ENCODE results near the gene PCDHGA1.
"Not testable (repeated sequence)": the region's sequence is repeated elsewhere in the genome, so short reads cannot be mapped to it uniquely, and the experiment has no call there.

The PCDHGA1 gene

DNA sequence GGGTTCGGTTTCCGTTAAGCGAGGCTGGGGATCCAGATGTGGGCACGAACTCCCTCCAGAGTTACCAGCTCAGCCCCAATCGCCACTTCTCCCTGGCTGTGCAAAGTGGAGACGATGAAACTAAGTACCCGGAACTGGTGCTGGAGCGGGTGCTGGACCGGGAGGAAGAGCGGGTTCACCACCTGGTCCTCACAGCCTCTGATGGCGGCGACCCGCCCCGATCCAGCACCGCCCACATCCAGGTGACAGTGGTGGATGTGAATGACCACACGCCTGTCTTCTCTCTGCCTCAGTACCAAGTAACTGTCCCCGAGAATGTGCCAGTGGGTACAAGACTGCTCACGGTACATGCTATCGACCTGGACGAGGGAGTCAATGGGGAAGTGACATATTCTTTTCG, 53.0 kb downstream of the PCDHGA1 start:
- no peak for DNase-seq

DNA sequence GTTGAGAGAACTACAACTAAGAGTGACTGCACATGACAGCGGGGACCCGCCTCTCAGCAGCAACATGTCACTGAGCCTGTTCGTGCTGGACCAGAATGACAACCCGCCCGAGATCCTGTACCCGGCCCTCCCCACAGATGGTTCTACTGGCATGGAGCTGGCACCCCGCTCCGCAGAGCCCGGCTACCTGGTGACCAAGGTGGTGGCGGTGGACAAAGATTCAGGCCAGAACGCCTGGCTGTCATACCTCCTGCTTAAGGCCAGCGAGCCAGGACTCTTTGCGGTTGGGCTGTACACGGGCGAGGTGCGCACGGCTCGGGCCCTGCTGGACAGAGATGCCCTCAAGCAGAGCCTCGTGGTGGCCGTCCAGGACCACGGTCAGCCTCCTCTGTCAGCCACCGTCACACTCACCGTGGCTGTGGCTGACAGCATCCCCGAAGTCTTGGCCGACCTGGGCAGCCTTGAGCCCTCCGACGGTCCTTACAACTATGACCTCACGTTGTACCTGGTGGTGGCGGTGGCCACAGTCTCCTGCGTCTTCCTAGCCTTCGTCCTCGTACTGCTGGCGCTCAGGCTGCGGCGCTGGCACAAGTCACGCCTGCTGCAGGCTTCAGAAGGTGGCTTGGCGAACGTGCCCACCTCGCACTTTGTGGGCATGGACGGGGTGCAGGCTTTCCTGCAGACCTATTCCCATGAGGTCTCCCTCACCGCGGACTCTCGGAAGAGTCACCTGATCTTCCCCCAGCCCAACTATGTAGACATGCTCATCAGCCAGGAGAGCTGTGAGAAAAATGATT, 54.4 kb downstream of the PCDHGA1 start:
- DNase-seq: no peak

DNA sequence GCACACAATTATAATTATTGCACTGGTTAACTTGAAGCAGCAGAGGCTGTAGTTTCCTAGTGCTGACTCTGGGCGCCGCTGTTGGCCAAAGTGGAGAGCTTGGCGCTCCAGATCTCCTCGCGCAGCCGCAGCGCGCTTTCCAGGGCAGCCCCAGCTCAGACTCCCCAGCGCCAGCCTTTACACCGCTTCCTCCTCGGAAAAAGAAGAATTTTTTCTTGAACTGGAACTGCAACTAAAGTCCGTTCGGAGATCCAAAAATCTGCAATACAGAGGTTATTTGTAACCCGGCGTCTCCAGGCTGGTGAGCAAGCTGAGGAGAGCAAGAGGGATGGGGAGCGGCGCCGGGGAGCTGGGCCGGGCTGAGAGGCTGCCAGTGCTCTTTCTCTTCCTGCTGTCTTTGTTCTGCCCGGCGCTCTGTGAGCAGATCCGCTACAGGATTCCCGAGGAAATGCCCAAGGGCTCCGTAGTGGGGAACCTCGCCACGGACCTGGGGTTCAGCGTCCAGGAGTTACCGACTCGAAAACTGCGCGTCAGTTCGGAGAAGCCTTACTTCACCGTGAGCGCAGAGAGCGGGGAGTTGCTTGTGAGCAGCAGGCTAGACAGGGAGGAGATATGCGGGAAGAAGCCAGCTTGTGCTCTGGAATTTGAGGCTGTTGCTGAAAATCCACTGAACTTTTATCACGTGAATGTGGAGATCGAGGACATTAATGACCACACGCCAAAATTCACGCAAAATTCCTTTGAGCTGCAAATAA, 57.4 kb downstream of the PCDHGA1 start, which contains the start of gene PCDHGB4:
PCDHGB4 (plus strand) TSS at position 142 of the 755 bp plus-strand sequence; CDS start at position 329, 187 bp downstream.
- peak; percentile 22 for DNase-seq

DNA sequence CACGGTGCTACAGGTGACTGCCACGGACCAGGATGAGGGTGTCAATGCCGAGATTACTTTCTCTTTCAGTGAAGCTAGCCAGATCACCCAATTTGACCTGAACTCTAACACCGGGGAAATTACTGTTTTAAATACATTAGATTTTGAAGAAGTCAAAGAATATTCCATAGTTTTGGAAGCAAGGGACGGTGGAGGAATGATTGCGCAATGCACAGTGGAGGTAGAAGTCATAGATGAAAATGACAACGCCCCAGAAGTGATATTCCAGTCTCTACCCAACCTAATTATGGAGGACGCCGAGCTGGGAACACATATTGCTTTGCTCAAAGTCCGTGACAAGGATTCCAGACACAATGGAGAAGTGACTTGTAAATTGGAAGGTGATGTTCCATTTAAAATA, 58.3 kb downstream of the PCDHGA1 start:
- no peak for DNase-seq

DNA sequence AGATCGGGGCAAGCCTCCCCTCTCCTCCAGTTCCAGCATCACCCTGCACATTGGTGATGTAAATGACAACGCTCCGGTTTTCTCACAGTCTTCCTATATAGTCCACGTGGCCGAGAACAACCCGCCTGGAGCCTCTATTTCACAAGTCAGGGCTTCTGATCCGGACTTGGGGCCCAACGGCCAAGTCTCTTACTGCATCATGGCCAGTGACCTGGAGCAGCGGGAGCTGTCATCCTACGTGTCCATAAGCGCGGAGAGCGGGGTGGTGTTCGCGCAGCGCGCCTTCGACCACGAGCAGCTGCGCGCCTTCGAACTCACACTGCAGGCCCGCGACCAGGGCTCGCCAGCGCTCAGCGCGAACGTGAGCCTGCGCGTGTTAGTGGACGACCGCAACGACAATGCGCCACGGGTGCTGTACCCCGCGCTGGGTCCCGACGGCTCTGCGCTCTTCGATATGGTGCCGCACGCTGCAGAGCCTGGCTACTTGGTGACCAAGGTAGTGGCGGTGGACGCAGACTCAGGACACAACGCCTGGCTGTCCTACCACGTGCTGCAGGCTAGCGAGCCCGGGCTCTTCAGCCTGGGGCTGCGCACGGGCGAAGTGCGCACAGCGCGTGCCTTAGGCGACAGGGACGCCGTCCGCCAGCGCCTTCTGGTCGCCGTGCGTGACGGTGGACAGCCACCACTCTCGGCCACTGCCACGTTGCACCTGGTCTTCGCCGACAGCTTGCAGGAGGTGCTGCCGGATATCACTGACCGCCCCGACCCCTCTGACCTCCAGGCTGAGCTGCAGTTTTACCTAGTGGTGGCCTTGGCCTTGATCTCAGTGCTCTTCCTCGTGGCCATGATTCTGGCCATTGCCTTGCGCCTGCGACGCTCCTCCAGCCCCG, 59.1 kb downstream of the PCDHGA1 start:
- no peak for DNase-seq

DNA sequence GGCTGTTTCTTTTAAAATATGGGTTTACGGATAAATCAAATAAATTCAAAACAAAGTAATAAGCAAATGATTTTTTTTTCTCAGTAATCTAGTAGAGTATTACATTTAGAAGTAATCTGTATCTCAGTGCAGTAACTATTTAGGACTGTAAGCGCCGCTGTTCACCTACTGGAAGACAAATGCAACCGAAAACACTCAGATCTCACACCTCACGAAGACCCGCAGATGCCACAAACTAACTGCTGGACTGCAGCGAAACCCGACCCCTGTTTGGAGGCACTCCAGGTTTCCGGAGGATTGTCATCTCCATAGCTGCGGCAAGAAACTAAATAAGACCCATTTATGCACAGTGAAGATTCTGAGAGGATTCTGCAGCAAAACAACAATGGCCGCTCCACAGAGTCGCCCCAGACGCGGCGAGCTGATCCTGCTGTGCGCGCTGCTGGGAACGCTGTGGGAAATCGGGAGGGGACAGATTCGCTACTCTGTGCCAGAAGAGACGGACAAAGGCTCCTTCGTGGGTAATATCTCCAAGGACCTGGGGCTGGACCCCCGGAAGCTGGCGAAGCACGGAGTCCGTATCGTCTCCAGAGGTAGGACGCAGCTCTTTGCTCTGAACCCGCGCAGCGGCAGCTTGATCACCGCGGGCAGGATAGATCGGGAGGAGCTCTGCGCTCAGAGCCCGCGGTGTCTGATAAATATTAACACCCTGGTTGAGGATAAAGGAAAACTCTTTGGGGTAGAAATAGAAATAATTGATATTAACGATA, 62.3 kb downstream of the PCDHGA1 start, which contains the start of gene PCDHGA8:
PCDHGA8 (plus strand) TSS at position 205 of the 770 bp plus-strand sequence; CDS start at position 386, 181 bp downstream.
- DNase-seq: no peak

DNA sequence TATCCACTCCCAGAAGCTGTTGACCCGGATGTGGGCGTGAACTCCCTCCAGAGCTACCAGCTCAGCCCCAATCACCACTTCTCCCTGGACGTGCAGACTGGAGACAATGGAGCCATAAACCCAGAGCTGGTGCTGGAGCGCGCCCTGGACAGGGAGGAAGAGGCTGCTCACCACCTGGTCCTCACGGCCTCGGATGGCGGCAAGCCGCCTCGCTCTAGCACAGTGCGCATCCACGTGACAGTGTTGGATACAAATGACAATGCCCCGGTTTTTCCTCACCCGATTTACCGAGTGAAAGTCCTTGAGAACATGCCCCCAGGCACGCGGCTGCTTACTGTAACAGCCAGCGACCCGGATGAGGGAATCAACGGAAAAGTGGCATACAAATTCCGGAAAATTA, 63.0 kb downstream of the PCDHGA1 start:
- no peak for DNase-seq

DNA sequence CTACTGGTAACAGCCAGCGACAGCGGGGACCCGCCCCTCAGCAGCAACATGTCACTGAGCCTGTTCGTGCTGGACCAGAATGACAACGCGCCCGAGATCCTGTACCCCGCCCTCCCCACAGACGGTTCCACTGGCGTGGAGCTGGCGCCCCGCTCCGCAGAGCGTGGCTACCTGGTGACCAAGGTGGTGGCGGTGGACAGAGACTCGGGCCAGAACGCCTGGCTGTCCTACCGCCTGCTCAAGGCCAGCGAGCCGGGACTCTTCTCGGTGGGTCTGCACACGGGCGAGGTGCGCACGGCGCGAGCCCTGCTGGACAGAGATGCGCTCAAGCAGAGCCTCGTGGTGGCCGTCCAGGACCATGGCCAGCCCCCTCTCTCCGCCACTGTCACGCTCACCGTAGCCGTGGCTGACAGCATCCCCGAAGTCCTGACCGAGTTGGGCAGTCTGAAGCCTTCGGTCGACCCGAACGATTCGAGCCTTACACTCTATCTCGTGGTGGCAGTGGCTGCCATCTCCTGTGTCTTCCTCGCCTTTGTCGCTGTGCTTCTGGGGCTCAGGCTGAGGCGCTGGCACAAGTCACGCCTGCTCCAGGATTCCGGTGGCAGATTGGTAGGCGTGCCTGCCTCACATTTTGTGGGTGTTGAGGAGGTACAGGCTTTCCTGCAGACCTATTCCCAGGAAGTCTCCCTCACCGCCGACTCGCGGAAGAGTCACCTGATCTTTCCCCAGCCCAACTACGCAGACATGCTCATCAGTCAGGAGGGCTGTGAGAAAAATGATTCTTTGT, 64.3 kb downstream of the PCDHGA1 start:
- DNase-seq: not testable (repeated sequence)

DNA sequence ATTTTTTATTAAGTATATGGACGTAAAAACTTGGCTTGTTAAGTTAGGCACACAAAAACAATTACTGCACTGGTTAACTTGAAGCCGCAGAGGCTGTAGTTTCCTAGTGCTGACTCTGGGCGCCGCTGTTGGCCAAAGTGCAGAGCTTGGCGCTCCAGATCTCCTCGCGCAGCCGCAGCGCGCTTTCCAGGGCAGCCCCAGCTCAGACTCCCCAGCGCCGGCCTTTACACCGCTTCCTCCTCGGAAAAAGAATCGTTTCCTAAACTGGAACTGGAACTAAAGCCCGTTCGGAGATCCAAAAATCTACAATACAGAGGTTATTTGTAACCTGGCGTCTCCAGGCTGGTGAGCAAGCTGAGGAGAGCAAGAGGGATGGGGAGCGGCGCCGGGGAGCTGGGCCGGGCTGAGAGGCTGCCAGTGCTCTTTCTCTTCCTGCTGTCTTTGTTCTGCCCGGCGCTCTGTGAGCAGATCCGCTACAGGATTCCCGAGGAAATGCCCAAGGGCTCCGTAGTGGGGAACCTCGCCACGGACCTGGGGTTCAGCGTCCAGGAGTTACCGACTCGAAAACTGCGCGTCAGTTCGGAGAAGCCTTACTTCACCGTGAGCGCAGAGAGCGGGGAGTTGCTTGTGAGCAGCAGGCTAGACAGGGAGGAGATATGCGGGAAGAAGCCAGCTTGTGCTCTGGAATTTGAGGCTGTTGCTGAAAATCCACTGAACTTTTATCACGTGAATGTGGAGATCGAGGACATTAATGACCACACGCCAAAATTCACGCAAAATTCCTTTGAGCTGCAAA, 67.6 kb downstream of the PCDHGA1 start, which contains the start of gene PCDHGB5:
PCDHGB5 (plus strand) TSS at position 192 of the 796 bp plus-strand sequence; CDS start at position 373, 181 bp downstream.
- peak; percentile 43 for DNase-seq

DNA sequence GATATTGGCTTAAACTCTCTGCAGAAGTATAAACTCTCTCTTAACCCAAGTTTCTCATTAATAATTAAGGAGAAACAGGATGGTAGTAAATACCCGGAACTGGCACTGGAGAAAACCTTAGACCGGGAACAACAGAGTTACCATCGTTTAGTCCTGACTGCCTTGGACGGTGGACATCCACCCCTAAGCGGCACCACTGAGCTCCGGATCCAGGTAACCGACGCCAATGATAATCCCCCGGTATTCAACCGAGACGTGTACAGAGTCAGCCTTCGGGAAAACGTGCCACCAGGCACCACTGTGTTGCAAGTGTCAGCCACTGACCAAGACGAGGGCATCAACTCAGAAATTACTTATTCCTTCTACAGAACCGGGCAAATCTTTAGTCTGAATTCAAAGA, 68.3 kb downstream of the PCDHGA1 start:
- DNase-seq: no peak

DNA sequence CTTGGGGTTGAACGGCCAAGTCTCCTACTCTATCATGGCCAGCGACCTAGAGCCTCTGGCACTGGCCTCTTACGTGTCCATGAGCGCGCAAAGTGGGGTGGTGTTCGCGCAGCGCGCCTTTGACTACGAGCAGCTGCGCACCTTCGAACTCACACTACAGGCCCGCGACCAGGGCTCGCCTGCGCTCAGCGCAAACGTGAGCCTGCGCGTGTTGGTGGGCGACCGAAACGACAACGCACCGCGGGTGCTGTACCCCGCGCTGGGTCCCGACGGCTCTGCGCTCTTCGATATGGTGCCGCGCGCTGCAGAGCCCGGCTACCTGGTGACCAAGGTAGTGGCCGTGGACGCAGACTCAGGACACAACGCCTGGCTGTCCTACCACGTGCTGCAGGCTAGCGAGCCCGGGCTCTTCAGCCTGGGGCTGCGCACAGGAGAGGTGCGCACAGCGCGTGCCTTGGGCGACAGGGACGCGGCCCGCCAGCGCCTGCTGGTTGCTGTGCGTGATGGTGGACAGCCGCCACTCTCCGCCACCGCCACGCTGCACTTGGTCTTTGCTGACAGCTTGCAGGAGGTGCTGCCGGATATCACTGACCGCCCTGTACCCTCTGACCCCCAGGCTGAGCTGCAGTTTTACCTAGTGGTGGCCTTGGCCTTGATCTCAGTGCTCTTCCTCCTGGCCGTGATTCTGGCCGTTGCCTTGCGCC, 69.4 kb downstream of the PCDHGA1 start:
- DNase-seq: no peak

DNA sequence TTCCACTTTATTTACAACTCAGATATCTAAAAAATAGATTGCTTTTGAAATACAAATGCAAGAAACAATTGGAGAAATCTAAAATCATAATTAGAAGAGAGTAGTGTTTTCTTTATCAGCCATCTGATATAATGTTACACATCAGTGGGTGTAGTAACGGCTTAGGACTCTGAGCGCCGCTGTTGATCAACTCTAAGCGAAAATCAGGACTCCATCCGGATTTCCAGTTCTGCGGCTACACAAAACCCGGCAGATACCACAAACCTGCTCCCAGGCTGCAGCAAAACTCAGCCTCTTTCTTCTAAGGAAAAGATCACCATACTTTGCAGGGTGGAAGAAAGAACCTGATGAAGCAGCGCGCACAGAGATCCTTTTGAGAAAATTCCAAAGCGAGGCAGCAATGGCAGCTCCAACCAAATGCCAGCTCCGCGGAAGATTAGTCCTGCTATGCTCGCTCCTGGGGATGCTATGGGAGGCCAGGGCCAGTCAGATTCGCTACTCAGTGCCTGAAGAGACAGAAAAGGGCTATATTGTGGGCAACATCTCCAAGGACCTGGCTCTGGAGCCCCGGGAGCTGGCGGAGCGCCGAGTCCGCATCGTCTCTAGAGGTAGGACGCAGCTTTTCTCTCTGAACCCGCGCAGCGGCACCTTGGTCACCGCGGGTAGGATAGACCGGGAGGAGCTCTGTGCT, 72.4 kb downstream of the PCDHGA1 start, which contains the start of gene PCDHGA9:
PCDHGA9 (plus strand) TSS at position 226 of the 691 bp plus-strand sequence; CDS start at position 401, 175 bp downstream.
- peak; percentile 39 for DNase-seq

DNA sequence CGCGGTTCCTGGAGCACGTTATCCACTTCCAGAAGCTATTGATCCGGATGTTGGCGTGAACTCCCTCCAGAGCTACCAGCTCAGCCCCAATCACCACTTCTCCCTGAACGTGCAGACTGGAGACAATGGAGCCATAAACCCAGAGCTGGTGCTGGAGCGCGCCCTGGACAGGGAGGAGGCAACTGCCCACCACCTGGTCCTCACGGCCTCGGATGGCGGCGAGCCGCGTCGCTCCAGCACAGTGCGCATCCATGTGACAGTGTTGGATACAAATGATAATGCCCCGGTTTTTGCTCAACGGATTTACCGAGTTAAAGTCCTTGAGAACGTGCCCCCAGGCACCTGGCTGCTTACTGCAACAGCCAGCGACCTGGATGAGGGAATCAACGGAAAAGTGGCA, 73.1 kb downstream of the PCDHGA1 start:
- no peak for DNase-seq

DNA sequence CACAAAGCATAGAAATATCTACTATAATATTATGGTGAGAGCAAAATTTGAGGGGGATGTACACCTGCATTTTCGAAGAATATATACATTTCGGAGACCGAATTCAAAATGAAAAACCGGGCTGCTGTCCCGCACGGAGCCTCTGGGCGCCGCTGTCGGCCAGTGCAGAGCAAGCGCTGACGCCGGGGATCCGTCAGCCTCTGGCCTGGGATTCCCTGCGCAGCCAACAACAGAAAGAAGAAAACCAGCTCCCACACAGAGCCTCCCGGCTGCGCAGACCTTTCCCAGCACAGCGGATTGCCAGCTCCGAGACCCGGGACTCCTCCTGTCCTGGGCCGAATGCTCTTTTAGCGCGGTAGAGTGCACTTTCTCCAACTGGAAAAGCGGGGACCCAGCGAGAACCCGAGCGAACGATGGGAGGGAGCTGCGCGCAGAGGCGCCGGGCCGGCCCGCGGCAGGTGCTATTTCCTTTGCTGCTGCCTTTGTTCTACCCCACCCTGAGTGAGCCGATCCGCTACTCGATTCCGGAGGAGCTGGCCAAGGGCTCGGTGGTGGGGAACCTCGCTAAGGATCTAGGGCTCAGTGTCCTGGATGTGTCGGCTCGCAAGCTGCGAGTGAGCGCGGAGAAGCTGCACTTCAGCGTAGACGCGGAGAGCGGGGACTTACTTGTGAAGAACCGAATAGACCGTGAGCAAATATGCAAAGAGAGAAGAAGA, 77.6 kb downstream of the PCDHGA1 start, which contains the start of gene PCDHGB6:
PCDHGB6 (plus strand) TSS at position 232 of the 716 bp plus-strand sequence; CDS start at position 414, 182 bp downstream.
- DNase-seq: peak; percentile 52

DNA sequence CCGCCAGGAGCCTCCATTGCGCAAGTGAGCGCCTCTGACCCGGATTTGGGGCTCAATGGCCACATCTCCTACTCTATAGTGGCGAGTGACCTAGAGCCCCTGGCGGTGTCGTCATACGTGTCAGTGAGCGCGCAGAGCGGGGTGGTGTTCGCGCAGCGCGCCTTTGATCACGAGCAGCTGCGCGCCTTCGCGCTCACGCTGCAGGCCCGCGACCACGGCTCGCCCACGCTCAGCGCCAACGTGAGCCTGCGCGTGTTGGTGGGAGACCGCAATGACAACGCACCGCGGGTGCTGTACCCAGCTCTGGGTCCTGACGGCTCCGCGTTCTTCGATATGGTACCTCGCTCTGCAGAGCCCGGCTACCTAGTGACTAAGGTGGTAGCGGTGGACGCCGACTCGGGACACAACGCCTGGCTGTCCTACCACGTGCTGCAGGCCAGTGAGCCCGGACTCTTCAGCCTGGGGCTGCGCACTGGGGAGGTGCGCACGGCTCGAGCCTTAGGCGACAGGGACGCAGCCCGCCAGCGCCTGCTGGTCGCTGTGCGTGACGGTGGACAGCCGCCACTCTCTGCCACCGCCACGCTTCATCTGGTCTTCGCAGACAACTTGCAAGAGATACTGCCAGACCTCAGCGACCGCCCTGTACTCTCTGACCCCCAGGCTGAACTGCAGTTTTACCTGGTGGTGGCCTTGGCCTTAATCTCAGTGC, 79.4 kb downstream of the PCDHGA1 start:
- DNase-seq: no peak

DNA sequence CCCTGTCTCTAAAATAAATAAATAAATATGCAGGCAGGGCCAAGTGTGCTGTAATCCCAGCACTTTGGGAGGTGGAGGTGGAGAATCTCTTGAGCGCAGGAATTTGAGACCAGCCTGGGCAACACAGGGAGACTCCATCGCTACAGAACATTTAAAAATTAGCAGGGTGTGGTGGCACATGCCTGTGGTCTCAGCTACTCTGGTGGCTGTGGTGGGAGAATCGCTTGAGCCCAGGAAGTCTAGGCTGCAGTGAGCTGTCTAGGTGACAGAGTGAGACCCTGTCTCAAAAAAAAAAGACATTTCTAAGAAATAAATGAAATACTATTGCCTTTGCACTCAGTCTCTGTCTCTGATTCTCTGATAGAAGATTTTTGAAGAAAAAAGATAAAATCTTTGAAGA, 81.3 kb downstream of the PCDHGA1 start:
- DNase-seq: no peak

DNA sequence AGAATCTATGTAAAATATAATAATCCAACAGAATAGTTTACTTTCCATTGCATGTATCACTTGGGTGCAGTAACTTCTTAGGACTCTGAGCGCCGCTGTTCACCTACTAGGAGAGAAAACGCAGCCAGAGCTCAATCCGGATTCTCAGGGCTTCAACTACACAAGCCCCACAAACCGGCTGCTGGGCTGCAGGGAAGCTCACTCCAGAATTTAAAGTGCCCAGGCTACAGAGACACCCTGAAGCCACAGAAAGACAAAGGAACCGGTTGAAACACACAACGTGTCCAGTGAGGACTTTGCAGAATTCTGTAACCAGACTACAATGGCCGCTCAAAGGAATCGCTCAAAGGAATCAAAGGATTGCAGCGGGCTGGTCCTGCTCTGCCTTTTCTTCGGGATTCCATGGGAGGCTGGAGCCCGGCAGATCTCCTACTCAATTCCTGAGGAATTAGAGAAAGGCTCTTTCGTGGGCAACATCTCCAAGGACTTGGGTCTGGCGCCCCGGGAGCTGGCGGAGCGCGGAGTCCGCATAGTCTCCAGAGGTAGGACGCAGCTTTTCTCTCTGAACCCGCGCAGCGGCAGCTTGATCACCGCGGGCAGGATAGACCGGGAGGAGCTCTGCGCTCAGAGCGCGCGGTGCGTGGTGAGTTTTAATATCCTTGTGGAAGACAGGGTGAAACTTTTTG, 82.7 kb downstream of the PCDHGA1 start, which contains the start of gene PCDHGA10:
PCDHGA10 (plus strand) TSS at position 134 of the 686 bp plus-strand sequence; CDS start at position 323, 189 bp downstream.
- DNase-seq: peak; percentile 68

Data from inflammatory macrophage treated with lipopolysaccharide for 4 hours (primary cell).